C4-2B (cell line): ENCODE results near the gene PDE4A.

ENCODE experiments used
- CTCF ChIP-seq: fragments of 450-650 bp; conservative IDR thresholded peaks from 2 replicates; pipeline ENCODE4 v1.5.1; 2017; ENCODE audit warnings: mild to moderate bottlenecking
- ZFX ChIP-seq: fragments of 450-650 bp; IDR thresholded peaks from 2 replicates; pipeline ENCODE4 v1.6.1; 2017

GRCh38 chr19:10389863-10390262 is 30.5 kb upstream of the PDE4A start:
- no peak for TF ChIP-seq CTCF
- no peak for TF ChIP-seq ZFX
